Transverse colon (tissue), 4 donors: ENCODE results near the gene FGD5. TPM values are rescaled to one million over a fixed set of nuclear protein-coding genes. Genes with fewer than 3 reads are reported as not detected.

Source experiments
- DNase-seq: peaks from one replicate; pipeline ENCODE4 v3.0.0-alpha.2; 2019
- H3K27ac ChIP-seq, 4 donors: fragments of 200-600 bp; sonication (generic); 2 replicates each; pipeline ENCODE4 v1.5.1; 2016 to 2018; ENCODE audit warnings: inconsistent platforms in 4 of 4
- H3K27me3 ChIP-seq: fragments of 200-600 bp; sonication (generic); 2 replicates; pipeline ENCODE4 v1.5.1; 2017; ENCODE audit warnings: inconsistent platforms
- H3K36me3 ChIP-seq, 4 donors: fragments of 200-600 bp; sonication (generic); 2 replicates each; pipeline ENCODE4 v1.5.1; 2017 to 2019; ENCODE audit warnings: inconsistent platforms in 4 of 4
- H3K4me1 ChIP-seq, 4 donors: fragments of 200-600 bp; sonication (generic); 2 replicates each; pipeline ENCODE4 v1.5.1; 2017 to 2020; ENCODE audit warnings: inconsistent platforms in 4 of 4
- H3K4me3 ChIP-seq, 4 donors: fragments of 200-600 bp; sonication (generic); 1 replicate in 1 of 4; 2 replicates in 3 of 4; pipeline versions ENCODE4 v1.5.1 to v1.6.1; 2017 to 2019; ENCODE audit warnings: inconsistent platforms in 4 of 4
- H3K9me3 ChIP-seq, 2 donors: fragments of 200-600 bp; sonication (generic); 2 replicates each; pipeline ENCODE4 v1.5.1; 2017 to 2019; ENCODE audit warnings: inconsistent platforms in 2 of 2
- EP300 ChIP-seq: sonication (generic); formaldehyde crosslinking; IDR thresholded peaks from one replicate; pipeline ENCODE4 v1.6.1; 2017; ENCODE audit warnings: antibody characterized with exemption, low read depth
- POLR2A ChIP-seq: fragments of 450-650 bp; IDR thresholded peaks from one replicate; pipeline ENCODE4 v1.6.1; 2016; ENCODE audit warnings: antibody characterized with exemption, mild to moderate bottlenecking, moderate library complexity
- POLR2AphosphoS5 ChIP-seq, 3 donors: sonication (generic); formaldehyde crosslinking; IDR thresholded peaks; one replicate each; pipeline ENCODE4 v1.6.1; 2016; ENCODE audit warnings: antibody characterized with exemption in 3 of 3
- WGBS, 2 donors: methylation state at CpG; one replicate each; pipeline ENCODE4 v1.1.5; 2018; ENCODE audit warnings: low coverage in 1 of 2; 5-methylcytosine and 5-hydroxymethylcytosine counted together
- in situ Hi-C, 4 donors: fragments of 200-750 bp; cut with MboI; loops; one replicate each; pipeline versions ENCODE4 v1.15.0 to v1.15.1; 2017; ENCODE audit warnings: low sequenced_read_pairs in 3 of 4, low pct_ligation_motif_present in 1 of 4, low pct_unique_long_range_greater_than_20kb in 1 of 4
- intact Hi-C: fragments of 100-400 bp; cut with DNase I; formaldehyde crosslinking; loops from one replicate; pipeline ENCODE4 v1.15.1; 2023; ENCODE audit warnings: low total_unique reads
- total RNA-seq, 4 donors: library from RNA; depleted of rRNA; stranded (reverse); fragments of >200 nt; gene quantifications; one replicate each; pipeline ENCODE4 v1.1.0, GENCODE V29; 2016
- TF ChIP-seq, protein P1 (sequence below), 5 experiments: fragments of 200-600 bp in 3 of 5; fragments of 450-650 bp in 2 of 5; sonication (generic) in 3 of 5; IDR thresholded peaks; 1 replicate in 2 of 5; 2 replicates in 3 of 5; pipeline ENCODE4 v1.5.1; 2016 to 2017; ENCODE audit warnings: antibody characterized with exemption in 5 of 5, inconsistent platforms in 3 of 5, mild to moderate bottlenecking in 2 of 5, moderate library complexity in 1 of 5

The FGD5 gene
- total RNA-seq, 4 donors from 2014 or later = 5.6 to 15.9 (median 10.2) TPM

DNA sequence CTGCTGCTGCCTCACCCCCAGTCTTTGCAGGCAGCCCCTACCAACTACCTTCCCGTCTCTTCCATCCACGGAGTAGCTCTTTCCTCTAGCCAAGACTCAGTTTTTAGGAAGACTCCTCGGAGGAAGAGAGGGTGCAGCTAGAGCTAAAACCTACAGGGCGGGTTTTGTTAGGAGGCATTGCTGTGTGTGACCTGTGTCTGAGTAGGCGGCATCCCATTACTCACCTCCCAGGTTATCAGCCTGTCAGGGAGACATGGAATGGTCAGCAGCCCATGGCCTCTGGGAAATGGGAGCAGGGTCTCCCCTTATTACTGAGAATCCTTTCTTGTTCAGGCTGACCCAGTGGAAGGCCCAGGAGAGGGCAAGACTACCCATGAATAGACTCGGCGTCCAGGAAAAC is 43.8 kb upstream of the FGD5 start:
- no peak overlapping the region for H3K27ac ChIP-seq
- no peak for TF ChIP-seq POLR2A
- TF ChIP-seq, protein P1, sequence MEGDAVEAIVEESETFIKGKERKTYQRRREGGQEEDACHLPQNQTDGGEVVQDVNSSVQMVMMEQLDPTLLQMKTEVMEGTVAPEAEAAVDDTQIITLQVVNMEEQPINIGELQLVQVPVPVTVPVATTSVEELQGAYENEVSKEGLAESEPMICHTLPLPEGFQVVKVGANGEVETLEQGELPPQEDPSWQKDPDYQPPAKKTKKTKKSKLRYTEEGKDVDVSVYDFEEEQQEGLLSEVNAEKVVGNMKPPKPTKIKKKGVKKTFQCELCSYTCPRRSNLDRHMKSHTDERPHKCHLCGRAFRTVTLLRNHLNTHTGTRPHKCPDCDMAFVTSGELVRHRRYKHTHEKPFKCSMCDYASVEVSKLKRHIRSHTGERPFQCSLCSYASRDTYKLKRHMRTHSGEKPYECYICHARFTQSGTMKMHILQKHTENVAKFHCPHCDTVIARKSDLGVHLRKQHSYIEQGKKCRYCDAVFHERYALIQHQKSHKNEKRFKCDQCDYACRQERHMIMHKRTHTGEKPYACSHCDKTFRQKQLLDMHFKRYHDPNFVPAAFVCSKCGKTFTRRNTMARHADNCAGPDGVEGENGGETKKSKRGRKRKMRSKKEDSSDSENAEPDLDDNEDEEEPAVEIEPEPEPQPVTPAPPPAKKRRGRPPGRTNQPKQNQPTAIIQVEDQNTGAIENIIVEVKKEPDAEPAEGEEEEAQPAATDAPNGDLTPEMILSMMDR (IDR thresholded peaks at IDR 0.05) = no peak
- no peak for TF ChIP-seq POLR2AphosphoS5 (IDR thresholded peaks at IDR 0.05)
- TF ChIP-seq EP300 = no peak
- H3K27me3 ChIP-seq = no peaks in the 10 kb centered on the region
- H3K4me3 ChIP-seq = no peak overlapping the region
- no peaks in the 10 kb centered on the region for H3K4me1 ChIP-seq
- no peaks in the 10 kb centered on the region for H3K36me3 ChIP-seq
- H3K9me3 ChIP-seq = peaks cover 0 to 4% of the 10 kb centered on the region in 2 donors
- in situ Hi-C loops (no loop called here), intact Hi-C loops (no loop called here)
- no peak for DNase-seq
- 86% methylated on average over 7 of the region's 7 CpGs; no CpG with 5 or more reads in 1 of the 2 donors for WGBS, 2 donors

DNA sequence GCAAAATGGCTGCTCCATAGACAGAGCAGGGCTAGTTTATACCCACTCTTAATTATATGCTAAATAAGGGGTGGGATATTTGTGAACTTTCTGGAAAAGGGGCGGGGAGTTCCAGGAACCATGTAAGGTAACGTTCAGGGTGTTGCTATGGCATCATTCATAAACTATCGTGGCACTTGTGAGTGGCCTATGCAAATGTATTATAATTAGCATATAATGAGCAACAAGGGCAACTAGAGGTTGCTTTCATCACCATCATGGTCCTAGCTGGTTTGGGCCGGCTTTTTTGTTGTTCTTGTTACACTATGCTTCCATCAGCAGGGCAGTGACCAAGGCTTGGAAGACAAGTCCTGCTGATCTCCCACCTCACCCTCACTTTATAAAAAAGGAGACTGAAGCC is 43.2 kb upstream of the FGD5 start:
- 70 to 78% methylated on average over 4 of the region's 4 CpGs for WGBS, 2 donors
- Histone ChIP-seq H3K4me1 (no peaks in the 10 kb centered on the region), H3K27me3 (no peaks in the 10 kb centered on the region), H3K9me3 (peaks cover 0 to 4% of the 10 kb centered on the region in 2 donors), H3K27ac (no peak overlapping the region), H3K36me3 (no peaks in the 10 kb centered on the region), H3K4me3 (no peak overlapping the region)
- in situ Hi-C loops (no loop called here), intact Hi-C loops (no loop called here)
- no peak for DNase-seq
- TF ChIP-seq, protein P1 (IDR thresholded peaks at IDR 0.05) = no peak
- TF ChIP-seq EP300 (no peak), POLR2AphosphoS5 (IDR thresholded peaks at IDR 0.05) (no peak), POLR2A (no peak)

DNA sequence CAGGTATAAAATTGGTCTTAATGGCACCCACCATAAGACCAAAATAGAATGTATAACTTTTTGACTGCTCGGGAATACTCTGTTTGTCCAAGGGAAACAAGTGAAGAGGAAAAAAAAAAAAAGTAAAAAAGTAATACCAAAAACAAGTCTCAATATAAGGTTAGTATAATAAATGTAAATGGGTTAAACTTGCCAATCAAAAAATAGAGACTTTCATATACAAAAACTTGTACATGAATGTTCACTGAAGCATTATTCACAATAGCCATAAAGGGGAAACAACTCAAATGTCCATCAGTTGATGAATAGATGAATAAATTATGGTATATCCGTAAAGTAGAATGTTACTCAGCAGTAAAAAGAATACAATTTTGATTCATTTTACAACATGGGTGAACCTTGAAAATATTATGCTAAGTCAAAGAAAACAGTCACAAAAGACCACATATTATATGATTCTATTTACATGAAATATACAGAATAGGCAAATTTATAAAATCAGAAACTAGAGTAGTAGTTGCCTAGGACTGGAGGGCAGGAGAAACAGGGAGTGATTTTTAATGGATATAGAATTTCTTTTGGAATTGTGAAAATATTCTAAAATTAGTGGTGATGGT is 39.6 kb upstream of the FGD5 start:
- no peaks in the 10 kb centered on the region for H3K4me1 ChIP-seq

DNA sequence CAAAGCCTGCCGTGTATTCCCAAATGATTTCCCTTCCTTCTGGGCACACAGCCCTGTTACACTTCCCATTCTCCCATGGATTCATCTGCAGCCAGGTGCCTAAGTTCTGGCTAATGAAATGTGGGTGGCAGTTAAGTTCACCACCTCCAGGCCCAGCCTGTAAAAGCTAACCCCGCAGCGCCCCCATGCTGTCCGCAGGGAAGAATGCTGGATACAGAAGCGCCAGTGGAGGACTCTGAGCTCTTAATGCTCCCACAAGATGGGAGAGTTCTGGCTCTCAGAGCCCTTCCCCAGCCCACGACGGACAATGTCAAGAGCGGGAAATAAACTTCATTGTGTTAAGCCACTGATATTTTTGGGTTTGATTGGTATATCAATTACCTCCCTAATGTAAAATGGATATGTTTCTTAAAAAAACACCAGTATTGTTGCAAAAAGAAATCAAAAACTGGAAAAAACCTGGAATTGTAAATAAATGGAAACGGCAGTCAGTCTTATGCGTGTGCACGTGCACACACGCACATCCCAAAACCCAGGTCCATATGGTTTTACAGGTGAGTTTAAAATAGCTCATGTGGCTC is 37.7 kb upstream of the FGD5 start:
- no peak for TF ChIP-seq POLR2AphosphoS5 (IDR thresholded peaks at IDR 0.05)
- TF ChIP-seq, protein P1 (IDR thresholded peaks at IDR 0.05) = peak; percentile 39 to 58 (median 50)
- in situ Hi-C loops = loop anchor here in 1 of 4 donors (10.0 kb wide), 1 partner anchor 134 kb away; no protein-coding TSS in a partner anchor
- Histone ChIP-seq H3K4me3 (no peak overlapping the region), H3K27ac (no peak overlapping the region), H3K27me3 (no peaks in the 10 kb centered on the region), H3K4me1 (no peaks in the 10 kb centered on the region), H3K9me3 (peaks cover 0 to 4% of the 10 kb centered on the region in 2 donors), H3K36me3 (no peaks in the 10 kb centered on the region)
- DNase-seq = peak; percentile 62
- 37 to 47% methylated on average over 5 to 12 of the region's 12 CpGs for WGBS, 2 donors
- intact Hi-C loops = no loop called here

More for the DNA sequence above, 39.6 kb upstream of the FGD5 start:
- Histone ChIP-seq H3K27ac (no peak overlapping the region), H3K9me3 (peaks cover 0 to 4% of the 10 kb centered on the region in 2 donors), H3K4me3 (no peak overlapping the region), H3K27me3 (no peaks in the 10 kb centered on the region), H3K36me3 (no peaks in the 10 kb centered on the region)
- intact Hi-C loops = no loop called here
- in situ Hi-C loops = no loop called here
- TF ChIP-seq, protein P1 (IDR thresholded peaks at IDR 0.05) = no peak
- TF ChIP-seq POLR2AphosphoS5 (IDR thresholded peaks at IDR 0.05) (no peak), POLR2A (no peak)
- 91 to 100% methylated on average over 2 of the region's 2 CpGs for WGBS, 2 donors
- no peak for DNase-seq
